HuH-7 (cell line): ENCODE results near the gene DUSP9.
"Not testable (repeated sequence)": the region's sequence is repeated elsewhere in the genome, so short reads cannot be mapped to it uniquely, and the experiment has no call there.

ENCODE experiments used
- DNase-seq: peaks from one replicate; pipeline ENCODE4 v3.0.0; 2011; ENCODE audit warnings: low spot score

DUSP9 gene, protein sequence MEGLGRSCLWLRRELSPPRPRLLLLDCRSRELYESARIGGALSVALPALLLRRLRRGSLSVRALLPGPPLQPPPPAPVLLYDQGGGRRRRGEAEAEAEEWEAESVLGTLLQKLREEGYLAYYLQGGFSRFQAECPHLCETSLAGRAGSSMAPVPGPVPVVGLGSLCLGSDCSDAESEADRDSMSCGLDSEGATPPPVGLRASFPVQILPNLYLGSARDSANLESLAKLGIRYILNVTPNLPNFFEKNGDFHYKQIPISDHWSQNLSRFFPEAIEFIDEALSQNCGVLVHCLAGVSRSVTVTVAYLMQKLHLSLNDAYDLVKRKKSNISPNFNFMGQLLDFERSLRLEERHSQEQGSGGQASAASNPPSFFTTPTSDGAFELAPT

DNA sequence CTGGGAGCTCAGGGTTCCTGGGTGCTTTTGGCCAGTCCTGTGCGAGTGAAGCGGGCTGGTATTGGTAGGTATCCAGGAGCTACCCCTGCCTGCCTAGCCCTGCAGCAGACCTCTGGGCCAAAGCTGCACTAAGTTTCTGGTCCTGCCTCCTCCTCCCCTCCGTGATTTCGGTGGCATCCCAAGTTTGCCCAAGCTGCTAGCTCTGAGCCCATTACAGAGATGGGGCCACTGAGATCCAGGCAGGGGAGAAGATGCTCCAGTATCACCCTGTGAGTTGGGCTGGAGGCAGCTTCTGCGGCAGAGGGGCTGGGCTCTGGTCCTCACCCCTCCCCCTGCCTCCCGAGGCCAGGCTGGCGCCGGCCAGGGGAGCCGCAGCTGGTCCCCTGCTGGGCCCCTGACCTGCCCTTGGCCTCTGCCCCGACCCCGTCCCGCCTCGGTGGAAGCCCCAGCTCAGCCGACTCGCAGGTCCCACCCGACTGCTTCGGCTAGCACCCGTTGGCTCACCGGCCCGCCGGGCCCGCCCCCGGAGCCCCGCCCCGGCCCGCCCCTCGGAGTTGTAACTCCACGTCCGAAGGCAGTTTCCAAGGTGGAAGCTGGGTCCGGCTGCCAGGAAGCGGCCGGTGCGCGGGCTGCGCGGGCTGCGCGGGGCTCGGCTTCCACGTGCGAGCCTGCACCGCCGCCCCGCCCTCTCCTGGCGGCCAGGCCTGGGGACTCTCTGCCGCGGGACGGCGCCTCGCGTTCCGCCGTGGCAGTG lies at the start of gene DUSP9:
Gene DUSP9, plus strand, starts transcription at position 584 of the 754 bp plus-strand sequence. CDS start 751 bp downstream, outside the sequence.
- peak; percentile 88 for DNase-seq

DNA sequence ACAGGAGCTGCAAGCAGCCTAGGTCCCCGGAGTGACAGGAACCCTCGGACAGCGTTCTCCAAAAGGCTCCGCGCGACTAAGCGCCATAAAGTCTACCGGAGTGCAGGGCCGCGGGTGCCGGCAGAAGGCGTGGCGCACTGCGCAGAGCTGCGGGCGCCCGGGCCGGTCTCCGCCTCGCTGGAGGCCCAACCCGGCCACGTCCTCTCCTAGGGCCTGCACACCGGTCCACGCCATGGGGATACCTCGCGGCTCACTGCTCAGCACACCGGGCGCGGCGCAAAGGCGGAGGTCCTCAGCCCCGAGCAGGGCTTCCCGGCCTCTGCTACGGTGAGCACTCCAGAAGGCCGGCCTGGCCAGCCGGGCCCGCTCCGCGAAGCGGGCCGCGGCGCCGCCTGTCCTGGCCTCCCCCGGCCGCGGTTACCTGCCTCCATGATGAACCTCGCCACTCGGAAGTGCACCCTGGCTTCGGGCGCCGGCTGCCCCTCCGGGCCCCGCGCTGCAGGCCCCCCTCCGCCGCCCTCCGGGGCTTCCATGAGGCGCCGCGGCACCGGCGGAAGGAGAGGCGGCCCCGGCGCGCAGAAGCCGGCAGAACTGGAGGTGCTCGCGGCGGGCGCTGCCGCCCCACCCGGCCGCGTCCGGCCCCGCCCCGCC lies 48.3 kb upstream of the DUSP9 start, which contains the start of gene CCNQ:
Gene CCNQ, minus strand, starts transcription at position 599 of the 651 bp plus-strand sequence. Its CDS starts 66 bp downstream, at position 533.
- no peak for DNase-seq

DNA sequence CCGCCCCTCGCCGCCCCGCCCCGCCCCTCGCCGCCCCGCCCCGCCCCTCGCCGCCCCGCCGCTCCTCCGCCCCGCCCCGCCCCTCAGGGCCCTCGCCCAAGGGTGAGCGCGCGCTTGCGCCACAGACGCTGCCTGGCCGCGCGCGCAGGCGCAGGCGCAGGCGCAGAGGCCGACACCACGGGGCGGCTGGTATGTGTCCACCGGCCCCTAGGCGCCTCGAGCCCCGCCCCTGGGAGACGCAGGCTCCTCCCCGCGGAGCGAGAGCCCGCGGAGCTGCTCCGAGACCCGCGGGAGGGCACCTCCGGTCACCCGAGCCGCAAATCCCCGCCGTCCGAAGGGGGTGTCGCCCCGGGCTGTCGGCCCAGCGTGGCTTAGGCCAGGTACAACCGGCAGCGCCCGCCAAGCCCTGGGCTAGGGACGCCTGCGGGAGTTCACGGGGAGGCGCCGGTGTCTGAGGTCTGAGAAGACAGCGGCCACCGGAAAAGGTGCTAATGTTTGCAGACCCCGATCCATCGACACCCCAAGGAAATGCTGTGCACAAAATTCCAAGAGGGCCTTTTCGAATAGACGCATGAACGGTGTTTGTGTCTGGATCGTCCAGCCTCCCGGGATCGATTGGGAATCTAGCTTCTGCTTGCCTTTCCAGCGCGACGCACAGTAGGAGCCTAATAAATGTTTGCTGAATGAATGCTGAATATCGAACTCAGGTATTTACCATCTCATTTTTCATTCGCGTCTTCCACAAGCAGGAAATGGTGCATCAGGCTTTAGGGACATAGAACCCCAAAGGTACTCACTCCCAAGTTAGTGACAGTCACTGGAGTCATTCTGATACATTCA lies 47.6 kb upstream of the DUSP9 start:
- peak; percentile 85 for DNase-seq

DNA sequence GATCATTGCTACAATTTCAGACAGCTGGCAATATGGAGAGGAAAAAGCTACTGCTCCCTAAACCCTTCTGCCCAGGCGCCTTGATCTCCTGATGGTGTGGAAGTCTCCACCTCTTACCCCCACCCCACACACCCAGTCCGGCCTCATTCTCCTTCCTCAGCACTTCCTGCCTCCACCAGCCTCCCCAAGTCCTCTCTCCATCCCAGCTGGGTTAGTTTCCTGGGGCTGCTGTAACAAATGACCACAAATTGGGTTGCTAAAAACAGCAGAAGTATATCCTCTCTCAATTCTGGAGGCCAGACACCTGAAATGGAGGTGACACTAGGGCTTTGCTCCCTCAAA lies 47.0 kb upstream of the DUSP9 start:
- no peak for DNase-seq

DNA sequence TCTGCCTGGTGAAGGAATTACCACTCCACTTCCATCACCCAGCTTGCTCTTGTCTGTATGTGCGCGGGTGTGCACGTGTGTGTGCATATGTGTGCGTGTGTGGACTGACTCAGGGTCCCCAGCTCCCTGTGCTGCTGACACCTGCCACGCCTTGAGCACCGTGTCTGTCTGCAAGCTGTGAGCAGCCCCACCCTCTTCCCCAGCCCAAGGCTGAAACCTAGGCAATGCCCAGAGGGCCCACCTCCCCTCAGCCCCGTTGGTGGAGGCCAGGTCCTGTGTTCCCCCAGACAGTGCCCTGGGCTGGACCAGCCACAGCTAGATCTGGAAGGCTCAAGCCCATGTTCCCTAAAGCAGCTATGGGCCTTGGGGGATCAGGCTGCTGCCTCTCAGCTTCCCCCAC lies 46.1 kb upstream of the DUSP9 start:
- no peak for DNase-seq

DNA sequence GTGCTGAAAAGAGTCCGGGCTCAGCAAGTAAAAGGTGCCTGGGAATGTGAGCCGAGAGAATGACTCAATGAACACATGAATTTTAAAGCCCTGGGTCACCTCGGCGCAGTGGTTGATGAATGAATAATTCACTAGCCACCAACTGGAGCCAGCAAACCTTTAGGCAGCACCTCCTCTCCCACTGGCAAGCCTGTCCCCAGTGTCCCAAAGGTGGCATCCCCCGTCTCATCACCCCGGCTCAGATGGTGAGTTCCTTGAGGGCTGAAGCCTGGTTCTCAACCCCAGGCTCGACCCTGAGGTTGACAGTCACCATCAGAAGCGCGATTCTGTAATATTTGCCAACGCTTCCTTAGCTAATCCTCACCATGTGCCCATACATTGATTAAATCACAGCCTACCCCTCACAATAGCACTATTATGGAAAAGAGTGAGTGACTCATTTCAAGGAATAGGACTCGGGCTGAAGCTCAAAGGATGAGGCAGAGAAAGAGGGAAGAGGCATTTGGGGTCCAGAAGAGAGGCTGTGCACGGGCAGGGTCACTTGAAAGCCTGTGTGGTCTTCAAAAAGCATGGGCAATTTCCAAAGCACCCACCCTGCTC lies 45.4 kb upstream of the DUSP9 start:
- no peak for DNase-seq

DNA sequence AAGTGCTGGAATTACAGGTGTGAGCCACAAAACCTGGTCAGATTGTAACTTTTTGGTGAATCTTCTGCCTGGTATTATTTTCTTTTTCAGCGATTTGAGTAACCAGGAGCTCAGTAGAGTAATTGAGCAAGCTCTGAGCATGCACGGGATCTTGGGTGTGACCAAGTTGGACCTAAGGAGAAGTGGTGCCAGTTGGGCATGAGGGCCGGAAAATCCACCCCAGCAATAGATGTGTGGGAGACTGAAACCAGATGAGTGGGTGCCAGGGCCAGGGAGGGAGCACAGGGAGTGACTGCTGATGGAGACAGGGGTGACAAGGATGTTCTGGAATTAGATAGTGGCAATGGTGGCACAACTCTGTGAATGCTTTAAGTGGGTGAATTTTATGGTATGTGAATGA lies 44.4 kb upstream of the DUSP9 start:
- no peak for DNase-seq

DNA sequence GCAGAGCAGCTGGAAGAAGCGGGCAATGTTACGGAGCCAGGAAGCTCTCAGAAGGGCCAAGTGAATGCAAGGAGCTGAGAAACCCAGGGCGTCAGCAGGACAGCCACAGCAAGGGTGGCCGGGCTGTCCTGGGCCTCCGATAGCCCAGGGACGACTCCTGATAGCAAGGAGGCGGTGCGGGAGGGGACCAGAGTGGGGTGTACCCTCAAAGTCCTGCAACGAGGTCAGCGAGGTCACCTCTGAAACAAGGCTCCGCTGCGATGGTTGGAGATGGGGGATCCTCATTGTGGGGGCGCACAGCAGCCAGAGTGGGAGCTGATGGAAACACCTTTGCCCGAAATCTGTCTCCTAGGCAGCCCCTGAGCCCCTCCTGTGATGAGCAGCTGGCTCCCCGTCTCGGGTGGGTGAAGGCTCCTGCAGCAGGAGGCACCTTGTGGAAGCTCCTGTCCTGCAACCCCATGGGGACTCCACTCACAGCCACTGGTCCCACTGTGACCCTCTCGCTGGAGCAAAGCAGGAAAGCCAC lies 43.8 kb upstream of the DUSP9 start:
- DNase-seq, result no peak

DNA sequence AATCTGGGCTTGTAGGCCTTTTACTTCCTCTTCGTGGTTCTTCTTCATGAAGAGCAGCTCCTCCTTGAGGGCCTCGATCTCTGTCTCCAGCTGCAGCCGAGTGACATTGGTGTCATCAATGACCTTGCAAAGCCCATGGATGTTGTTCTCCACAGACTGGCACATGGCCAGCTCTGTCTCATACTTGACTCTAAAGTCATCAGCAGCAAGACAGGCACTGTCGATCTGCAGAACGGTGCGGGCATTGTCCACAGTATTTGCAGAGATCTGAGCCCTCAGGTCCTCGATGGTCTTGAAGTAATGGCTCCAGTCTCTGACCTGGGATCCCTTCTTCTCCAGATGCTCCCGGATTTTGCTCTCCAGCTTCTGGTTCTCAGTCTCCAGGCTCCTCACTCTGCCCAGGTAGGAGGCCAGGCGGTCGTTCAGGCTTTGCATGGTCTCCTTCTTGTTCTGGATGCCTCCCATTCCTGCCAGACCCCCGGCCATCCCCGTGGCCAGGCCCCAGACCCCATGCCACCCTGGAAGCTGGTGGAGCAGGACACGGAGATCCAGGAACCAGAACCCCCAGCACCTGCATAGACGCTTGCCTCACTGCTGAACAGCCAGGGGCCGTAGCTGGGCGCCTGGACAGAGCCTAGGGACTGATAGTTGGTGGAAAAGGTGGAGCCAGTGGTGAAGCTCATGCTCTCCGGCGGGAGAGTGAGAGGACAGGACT lies 42.2 kb upstream of the DUSP9 start:
- not testable (repeated sequence) for DNase-seq

DNA sequence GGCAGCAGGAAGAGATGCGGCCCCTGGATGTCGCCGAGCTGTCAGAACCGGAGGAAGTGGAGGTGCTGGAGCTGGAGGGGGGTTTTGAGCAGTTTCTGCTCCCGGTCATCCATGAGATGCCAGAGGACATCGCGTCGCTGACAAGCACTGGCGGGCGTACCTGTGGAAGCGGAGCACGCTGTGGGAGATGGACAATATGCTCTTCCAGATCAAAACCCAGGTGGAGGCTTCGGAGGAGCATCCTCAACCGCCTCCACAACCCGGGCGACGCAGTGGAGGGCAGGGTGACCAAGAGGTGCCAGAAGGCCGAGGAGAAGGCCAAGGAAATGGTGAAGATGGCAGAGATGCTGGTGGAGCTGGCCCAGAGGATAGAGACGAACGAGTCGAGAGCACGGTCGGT lies 40.5 kb upstream of the DUSP9 start:
- DNase-seq, result no peak

DNA sequence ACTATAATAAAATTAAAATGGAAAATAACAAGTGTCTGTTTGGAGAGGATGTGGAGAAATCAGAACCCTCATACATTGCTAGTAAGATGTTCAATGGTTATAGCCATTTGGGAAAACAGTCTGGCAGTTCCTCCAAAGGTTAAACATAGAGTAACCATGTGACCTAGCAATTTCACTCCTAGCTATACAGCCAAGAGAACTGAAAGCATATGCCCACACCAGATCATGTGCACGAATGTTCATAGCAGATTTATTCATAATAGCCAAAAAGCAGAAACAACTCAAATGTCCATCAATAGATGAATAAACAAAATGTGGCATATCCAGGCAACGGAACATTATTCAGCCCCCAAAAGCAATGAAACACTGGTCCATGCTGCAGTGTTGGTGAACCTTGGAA lies 38.6 kb upstream of the DUSP9 start:
- no peak for DNase-seq

DNA sequence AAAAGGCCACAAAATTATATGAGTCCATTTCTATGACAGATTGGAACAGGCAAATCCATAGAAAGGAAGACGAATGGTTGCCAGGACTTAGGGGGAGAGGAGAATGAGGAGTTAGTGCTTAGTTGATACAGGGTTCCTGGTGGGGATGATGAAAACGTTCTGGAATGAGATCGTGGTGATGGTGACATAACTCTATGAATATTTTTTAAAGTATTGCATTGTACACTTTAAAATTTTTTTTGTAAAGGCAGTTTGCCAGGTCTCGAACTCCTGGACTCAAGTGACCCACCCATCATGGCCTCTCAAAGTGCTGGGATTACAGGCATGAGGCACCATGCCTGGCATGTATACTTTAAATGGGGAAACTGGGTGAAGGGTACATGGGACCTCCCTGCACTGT lies 38.2 kb upstream of the DUSP9 start:
- DNase-seq, result no peak

DNA sequence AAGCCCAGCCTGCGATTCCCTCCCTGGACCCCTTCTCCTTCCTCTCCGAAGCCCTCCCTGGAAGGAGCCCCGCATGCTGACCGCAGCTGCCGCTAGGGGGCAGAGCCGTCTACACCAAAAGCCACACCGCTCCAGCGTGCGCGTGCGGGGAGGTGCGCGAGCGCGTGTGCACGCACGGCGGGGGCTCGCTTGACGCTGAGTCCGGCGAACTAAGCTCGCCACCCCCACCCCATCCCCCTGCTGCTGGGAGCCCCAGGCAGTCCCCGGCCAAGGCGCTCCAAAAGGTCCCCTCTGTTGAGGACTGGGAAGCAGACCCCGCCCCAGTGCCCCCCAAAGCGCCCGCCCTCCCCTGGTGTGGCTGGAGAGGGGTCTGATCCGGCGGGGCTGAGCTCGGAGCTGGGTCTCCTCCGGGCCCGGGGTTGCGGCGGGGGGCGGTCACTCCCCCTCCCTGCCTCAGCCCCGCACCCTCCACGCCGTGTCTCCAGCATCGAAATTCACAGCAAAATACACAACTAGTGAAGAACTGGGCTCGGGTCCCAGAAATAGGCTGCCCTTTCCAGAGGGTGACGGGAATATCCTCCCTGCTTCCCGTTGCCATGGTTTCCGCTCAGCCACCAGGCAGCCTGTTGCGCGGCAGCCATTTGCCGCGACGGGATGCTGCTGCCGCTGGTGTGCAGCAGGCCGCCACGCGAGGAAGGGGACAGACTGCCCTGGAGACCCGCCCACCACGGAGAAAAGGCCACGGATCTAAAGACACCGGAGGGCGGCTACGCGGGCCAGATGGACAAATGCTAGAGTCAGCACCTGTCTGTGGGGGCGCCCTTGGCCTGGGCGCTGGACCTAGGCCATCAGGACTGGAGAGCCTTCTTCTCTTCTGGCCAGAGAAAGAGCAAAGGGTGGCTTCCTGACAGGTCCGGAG lies 36.8 kb upstream of the DUSP9 start:
- peak; percentile 76 for DNase-seq

DNA sequence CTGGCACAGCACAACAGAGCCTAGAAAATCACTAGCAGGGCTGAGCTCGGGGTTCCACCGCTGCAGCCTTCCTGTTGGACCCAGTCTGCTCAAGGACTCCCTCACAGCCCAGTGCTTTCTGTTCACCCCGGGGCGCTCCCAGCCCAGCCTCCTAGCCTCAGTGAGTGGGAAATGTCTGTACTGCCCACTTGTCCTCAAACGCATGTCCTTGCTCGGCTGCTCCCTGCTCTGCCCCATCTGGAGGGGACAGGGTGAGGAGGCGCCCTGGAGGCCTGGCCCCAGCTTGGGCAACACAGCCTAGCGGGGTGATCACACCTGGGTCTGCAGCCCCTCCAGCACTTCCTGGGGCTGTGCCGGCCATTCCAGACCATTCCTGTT lies 36.2 kb upstream of the DUSP9 start:
- DNase-seq, result no peak

DNA sequence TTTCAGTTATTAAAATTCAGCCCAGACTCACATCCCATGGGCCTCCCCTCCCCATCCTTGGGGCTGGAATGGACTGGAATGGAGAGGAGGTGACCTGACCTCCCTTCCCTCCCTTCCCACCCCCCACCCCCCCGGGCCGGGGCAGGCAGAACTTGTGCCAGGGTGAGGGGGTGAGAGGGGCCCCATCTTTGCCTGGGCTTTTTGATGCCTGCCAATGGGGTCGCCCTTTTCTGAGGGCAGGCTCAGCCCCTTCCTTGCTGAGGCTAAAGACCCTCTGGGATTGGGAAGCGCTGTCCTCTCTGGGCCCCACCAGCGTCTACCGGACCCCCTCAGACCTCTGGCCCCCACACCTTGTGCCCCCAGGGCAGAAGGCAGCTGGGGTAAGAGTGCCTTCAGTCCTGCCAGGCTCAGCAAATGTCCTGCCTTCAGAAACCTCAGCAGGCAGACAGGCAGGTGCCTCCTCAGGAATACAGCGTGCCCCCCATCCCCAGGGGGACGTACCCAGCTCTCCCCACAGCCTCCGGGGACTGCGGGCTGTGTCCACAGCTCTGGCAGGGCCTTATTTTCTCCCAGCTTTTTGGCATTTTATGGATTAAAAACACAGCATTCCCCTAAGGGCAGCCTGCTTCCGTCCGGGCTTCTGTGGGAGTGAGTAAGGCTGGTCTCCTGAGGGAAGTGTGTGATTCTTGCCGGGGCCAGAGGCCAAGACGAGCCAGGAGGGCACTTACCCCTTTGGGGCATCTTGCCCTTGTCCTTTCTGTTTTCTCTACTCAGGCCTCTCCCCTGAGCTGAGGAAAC lies 35.5 kb upstream of the DUSP9 start:
- no peak for DNase-seq

DNA sequence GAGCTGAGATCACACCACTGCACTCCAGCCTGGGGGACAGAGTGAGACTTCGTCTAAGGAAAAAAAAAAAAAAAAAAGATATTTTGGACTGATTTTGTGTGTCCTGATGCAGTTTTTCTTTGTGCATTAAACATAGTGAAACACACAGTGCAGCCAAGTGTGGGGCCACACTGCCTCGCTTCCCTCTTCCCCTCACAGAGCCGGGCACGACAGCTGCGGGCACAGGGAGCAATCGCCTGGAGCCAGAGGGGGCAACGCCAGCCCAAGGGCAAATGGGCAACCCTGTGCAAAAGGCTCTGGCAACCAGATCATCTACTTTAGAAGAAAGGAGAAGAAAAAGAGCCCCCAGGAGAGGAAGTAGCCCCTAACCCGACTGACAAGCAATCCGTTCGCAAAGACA lies 34.6 kb upstream of the DUSP9 start:
- no peak for DNase-seq

DNA sequence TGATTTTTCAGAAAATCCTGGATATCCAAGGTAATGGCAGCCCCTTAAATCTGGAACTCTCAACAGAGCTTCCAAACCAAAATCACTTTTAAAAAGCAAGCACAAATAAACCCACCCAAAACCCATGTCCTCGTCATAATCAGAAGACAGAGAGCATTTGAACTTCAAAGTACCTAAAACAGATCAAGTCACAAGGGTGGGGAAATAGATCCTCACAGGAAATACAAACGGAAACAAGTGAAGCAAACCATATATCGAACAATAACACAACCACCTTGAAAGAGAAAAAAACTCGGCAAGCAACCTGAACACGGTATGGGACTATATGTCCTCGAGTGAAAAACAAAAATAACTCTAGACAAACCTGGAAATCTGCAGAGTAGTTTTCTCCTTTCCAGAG lies 32.2 kb upstream of the DUSP9 start:
- no peak for DNase-seq

DNA sequence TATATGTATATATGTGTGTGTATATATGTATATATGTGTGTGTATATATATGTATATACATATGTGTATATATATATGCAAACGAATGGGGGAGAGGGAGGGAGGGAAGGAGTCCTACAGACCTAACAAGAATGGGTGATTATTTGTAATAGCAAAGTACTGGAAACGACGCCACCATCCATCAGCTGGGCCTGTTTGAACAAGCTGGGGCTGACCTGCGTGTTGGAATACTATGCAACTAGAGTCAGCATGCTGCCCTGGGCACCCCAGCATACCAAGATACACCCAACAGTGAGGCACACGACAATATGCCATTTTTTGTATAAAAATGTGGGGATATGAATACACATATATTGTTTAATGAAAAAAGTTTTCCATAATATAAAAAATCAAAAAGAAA lies 26.4 kb upstream of the DUSP9 start:
- no peak for DNase-seq
